OCI-LY3 (cell line): ENCODE data around the gene FUT8.

Experiments
- H2AFZ ChIP-seq: fragments of 200-600, 300-600 bp; shearing (Covaris generic); 2 replicates; pipeline ENCODE4 v1.6.0; 2014; ENCODE audit warnings: antibody characterized with exemption, low read depth, low read length
- H3K27ac ChIP-seq: fragments of 200-600, 300-600 bp; sonication (generic); 2 replicates; pipeline ENCODE4 v1.5.1; 2014; ENCODE audit warnings: mild to moderate bottlenecking, low read length, moderate library complexity, mixed read lengths
- H3K27me3 ChIP-seq: fragments of 200-600, 300-600 bp; sonication (generic); 2 replicates; pipeline ENCODE4 v1.6.1; 2014; ENCODE audit warnings: low read depth, low read length, mixed read lengths
- H3K36me3 ChIP-seq: fragments of 200-600, 300-600 bp; sonication (generic); replicated peaks from 2 replicates; pipeline ENCODE3; 2014; ENCODE audit warnings: low read depth, low read length, mixed read lengths
- H3K4me1 ChIP-seq: fragments of 300-600, 200-600 bp; sonication (generic); 2 replicates; pipeline ENCODE4 v1.6.1; 2014; ENCODE audit warnings: low read length, mixed read lengths
- H3K4me2 ChIP-seq: fragments of 200-600, 300-600 bp; sonication (generic); 2 replicates; pipeline ENCODE4 v1.6.1; 2014; ENCODE audit warnings: low read length, mixed read lengths
- H3K4me3 ChIP-seq: fragments of 300-600, 200-600 bp; sonication (generic); 2 replicates; pipeline ENCODE4 v1.5.1; 2014; ENCODE audit warnings: antibody characterized with exemption, mild to moderate bottlenecking, low read length, moderate library complexity
- H3K79me2 ChIP-seq: fragments of 300-600, 200-600 bp; shearing (Covaris generic); 2 replicates; pipeline ENCODE4 v1.6.1; 2014; ENCODE audit warnings: mild to moderate bottlenecking, low read length, mixed read lengths
- H3K9ac ChIP-seq: fragments of 300-600, 200-600 bp; shearing (Covaris generic); 2 replicates; pipeline ENCODE4 v1.6.0; 2014; ENCODE audit warnings: mild to moderate bottlenecking, low read length, moderate library complexity
- H3K9me3 ChIP-seq: fragments of 200-600, 300-600 bp; shearing (Covaris generic); 2 replicates; pipeline ENCODE4 v1.6.1; 2014; ENCODE audit warnings: low read length, mixed read lengths; ENCODE audit not compliant: insufficient read depth
- H4K20me1 ChIP-seq: fragments of 200-600, 300-600 bp; sonication (generic); 2 replicates; pipeline ENCODE4 v1.6.1; 2016; ENCODE audit warnings: low read length, mixed read lengths; ENCODE audit not compliant: insufficient read depth
- EZH2phosphoT487 ChIP-seq: fragments of 200-600 bp; shearing (Covaris generic); IDR thresholded peaks from 2 replicates; pipeline ENCODE4 v1.6.1; 2018; ENCODE audit warnings: antibody characterized with exemption, mixed run types, low read depth
- TF ChIP-seq, protein P1 (sequence below): fragments of 200-600, 300-600 bp; sonication (generic); IDR thresholded peaks from 2 replicates; pipeline ENCODE4 v1.5.1; 2014; ENCODE audit warnings: antibody characterized with exemption, low read length, low read depth

FUT8 gene

DNA sequence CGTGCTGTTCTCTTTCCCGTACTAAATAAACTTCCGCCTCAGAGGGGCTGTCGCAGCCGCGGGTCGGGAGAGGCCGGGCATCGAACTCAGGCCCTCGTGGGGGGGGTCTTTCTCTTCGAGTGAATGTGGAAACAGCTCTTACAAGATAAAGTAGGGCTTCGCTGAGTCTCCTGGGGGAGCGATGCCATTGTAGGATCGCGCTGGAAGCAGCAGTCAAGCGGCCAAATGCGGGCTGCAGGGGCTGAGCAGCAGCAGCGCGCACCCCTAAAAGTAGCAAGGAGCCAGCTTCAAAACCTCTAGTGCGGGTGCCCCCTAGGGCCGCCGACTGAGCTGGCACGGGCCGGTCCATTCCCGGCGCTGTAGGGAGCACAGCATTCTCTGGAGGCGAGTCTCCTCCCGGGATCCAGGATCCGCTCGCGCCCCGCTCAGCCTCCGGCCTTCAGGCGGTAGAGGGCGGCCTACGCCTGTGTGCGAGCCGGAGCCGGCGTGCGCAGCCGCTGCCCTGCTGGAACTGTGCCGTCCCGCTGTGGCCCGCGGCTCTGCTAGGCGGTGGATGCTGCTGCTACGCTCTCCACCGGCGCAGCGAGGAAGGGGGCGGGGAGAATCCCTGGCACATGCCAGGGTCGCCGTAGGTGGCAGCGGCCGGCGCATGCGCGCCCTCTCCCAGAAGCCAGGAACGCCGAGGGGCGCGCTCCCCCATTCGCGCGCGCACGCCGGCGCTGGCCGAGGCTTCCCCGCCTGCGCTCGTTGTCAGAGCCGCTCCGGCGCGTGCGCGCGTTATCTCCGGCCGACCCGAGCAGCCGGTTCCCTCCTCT, at the start of gene FUT8:
TSS of gene FUT8 (plus strand) at position 699 of the 815 bp plus-strand sequence. CDS start 148,834 bp downstream, outside the sequence.
- Histone ChIP-seq H3K36me3 (no peaks in the 10 kb centered on the region), H3K4me2 (peak within 1 kb of the TSS; percentile 71), H2AFZ (peak within 1 kb of the TSS; percentile 88), H3K27me3 (peaks cover 29% of the 10 kb centered on the region), H3K79me2 (no peaks in the 10 kb centered on the region), H3K4me3 (peak within 1 kb of the TSS; percentile 85), H3K9me3 (no peaks in the 10 kb centered on the region), H3K9ac (peak within 1 kb of the TSS; percentile 77), H4K20me1 (peaks cover 5% of the 10 kb centered on the region), H3K27ac (peak within 1 kb of the TSS; percentile 54), H3K4me1 (peaks cover 18% of the 10 kb centered on the region)
- TF ChIP-seq, protein P1, sequence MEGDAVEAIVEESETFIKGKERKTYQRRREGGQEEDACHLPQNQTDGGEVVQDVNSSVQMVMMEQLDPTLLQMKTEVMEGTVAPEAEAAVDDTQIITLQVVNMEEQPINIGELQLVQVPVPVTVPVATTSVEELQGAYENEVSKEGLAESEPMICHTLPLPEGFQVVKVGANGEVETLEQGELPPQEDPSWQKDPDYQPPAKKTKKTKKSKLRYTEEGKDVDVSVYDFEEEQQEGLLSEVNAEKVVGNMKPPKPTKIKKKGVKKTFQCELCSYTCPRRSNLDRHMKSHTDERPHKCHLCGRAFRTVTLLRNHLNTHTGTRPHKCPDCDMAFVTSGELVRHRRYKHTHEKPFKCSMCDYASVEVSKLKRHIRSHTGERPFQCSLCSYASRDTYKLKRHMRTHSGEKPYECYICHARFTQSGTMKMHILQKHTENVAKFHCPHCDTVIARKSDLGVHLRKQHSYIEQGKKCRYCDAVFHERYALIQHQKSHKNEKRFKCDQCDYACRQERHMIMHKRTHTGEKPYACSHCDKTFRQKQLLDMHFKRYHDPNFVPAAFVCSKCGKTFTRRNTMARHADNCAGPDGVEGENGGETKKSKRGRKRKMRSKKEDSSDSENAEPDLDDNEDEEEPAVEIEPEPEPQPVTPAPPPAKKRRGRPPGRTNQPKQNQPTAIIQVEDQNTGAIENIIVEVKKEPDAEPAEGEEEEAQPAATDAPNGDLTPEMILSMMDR = peak; percentile 58
- no peak for TF ChIP-seq EZH2phosphoT487

DNA sequence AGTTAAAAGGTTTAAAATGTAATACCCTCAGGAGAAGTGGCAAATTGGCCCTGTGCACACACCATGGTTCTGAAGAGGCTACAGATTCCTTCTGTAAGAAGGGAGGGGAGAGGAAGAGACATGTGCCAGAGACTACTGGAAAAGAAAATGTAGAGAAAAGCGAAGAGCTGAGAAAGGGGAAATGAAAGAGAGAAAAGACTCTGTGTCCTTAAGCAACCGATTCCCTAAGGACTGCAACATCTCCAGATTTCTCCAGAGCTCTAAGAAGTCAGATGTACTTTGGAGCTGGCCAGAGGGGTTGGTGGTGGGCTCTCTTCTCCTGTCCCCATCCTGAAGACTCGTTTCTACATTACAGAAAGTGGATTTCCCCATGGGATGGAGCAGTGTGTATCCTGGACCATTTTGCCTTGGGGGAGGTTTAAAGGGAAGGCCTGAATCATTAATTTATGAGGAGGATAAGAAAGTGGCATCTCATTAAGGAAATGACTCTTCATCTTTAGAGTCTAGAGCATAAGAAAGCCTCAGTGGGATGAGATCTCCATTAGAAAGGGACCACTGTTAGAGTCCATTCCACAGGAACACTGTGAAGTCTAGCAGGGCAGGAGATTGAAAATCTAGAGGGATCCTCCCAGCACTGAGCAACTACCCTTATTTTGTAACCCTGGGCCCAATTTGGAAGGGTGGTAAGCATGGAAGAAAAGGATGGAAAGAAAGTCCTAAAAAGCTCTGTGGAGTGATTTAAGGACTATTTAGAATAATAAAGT, 45.5 kb upstream of the FUT8 start:
- no peaks in the 10 kb centered on the region for H3K79me2 ChIP-seq
- H4K20me1 ChIP-seq = 0 out of 2 replicates have a peak, but pooled peaks cover 3% of the 10 kb centered on the region
- TF ChIP-seq EZH2phosphoT487 = no peak
- TF ChIP-seq, protein P1 = no peak
- H3K4me2 ChIP-seq = no peak overlapping the region
- H3K9me3 ChIP-seq = no peaks in the 10 kb centered on the region
- H3K9ac ChIP-seq = no peak overlapping the region
- no peak overlapping the region for H2AFZ ChIP-seq
- peaks cover 9% of the 10 kb centered on the region for H3K4me1 ChIP-seq
- H3K4me3 ChIP-seq = no peak overlapping the region
- H3K36me3 ChIP-seq = no peaks in the 10 kb centered on the region
- no peak overlapping the region for H3K27ac ChIP-seq
- peaks cover 50% of the 10 kb centered on the region for H3K27me3 ChIP-seq

- Histone ChIP-seq H3K36me3 (no peaks in the 10 kb centered on the region), H3K4me3 (no peak overlapping the region), H2AFZ (no peak overlapping the region), H3K79me2 (no peaks in the 10 kb centered on the region), H3K27me3 (peaks cover 52% of the 10 kb centered on the region), H3K27ac (no peak overlapping the region), H3K4me2 (no peak overlapping the region), H4K20me1 (0 out of 2 replicates have a peak, but pooled peaks cover 3% of the 10 kb centered on the region), H3K9me3 (no peaks in the 10 kb centered on the region), H3K9ac (no peak overlapping the region), H3K4me1 (peaks cover 18% of the 10 kb centered on the region)
- no peak for TF ChIP-seq EZH2phosphoT487
- TF ChIP-seq, protein P1 = no peak
These were observed 43.0 kb upstream of the FUT8 start for GRCh38 chr14:65369560-65369959.

- Histone ChIP-seq H3K4me3 (no peak overlapping the region), H3K27ac (no peak overlapping the region), H3K4me1 (peaks cover 18% of the 10 kb centered on the region), H3K4me2 (no peak overlapping the region), H3K79me2 (no peaks in the 10 kb centered on the region), H4K20me1 (0 out of 2 replicates have a peak, but pooled peaks cover 3% of the 10 kb centered on the region), H3K9me3 (no peaks in the 10 kb centered on the region), H3K27me3 (peaks cover 54% of the 10 kb centered on the region), H2AFZ (no peak overlapping the region), H3K9ac (no peak overlapping the region), H3K36me3 (no peaks in the 10 kb centered on the region)
- TF ChIP-seq, protein P1 = no peak
- TF ChIP-seq EZH2phosphoT487 = no peak
These were observed 41.7 kb upstream of the FUT8 start for GRCh38 chr14:65370801-65371248.
